H9 (cell line): ENCODE measurements around the gene ARHGAP15. TPM values are rescaled to one million over a fixed set of nuclear protein-coding genes. Genes with fewer than 3 reads are reported as not detected.

Experiments used
- DNase-seq: peaks from one replicate; pipeline ENCODE4 v3.0.0-alpha.2; 2017
- H2AFZ ChIP-seq: one replicate; pipeline ENCODE4 v1.6.1; 2013; ENCODE audit warnings: mild to moderate bottlenecking, low read length, control low read depth, moderate library complexity
- H2AK5ac ChIP-seq: 2 replicates; pipeline ENCODE4 v1.6.1; 2013; ENCODE audit warnings: low read length, control low read depth, mixed read lengths; ENCODE audit not compliant: insufficient read length
- H2BK120ac ChIP-seq: one replicate; pipeline ENCODE4 v1.6.1; 2013; ENCODE audit warnings: low read depth, mild to moderate bottlenecking, low read length, control low read depth, inconsistent platforms; ENCODE audit not compliant: poor library complexity, severe bottlenecking
- H2BK12ac ChIP-seq: 2 replicates; pipeline ENCODE4 v1.6.1; 2013; ENCODE audit warnings: low read length, control low read depth, mixed read lengths, low read depth; ENCODE audit not compliant: insufficient read length
- H2BK15ac ChIP-seq: 2 replicates; pipeline ENCODE4 v1.6.1; 2013; ENCODE audit warnings: low read depth, low read length, control low read depth
- H2BK20ac ChIP-seq: one replicate; pipeline ENCODE4 v1.6.1; 2013; ENCODE audit warnings: low read depth, mild to moderate bottlenecking, low read length, control low read depth, inconsistent platforms; ENCODE audit not compliant: poor library complexity, severe bottlenecking
- H2BK5ac ChIP-seq: 2 replicates; pipeline ENCODE4 v1.6.1; 2013; ENCODE audit warnings: low read length, control low read depth, mixed read lengths; ENCODE audit not compliant: insufficient read length
- H3K14ac ChIP-seq: 2 replicates; pipeline ENCODE4 v1.6.1; 2013; ENCODE audit warnings: low read length, control low read depth; ENCODE audit not compliant: insufficient read depth
- H3K18ac ChIP-seq: 2 replicates; pipeline ENCODE4 v1.6.1; 2013; ENCODE audit warnings: low read depth, mild to moderate bottlenecking, mixed read lengths, low read length, control low read depth; ENCODE audit not compliant: insufficient read length
- H3K23ac ChIP-seq: 2 replicates; pipeline ENCODE4 v1.6.1; 2013; ENCODE audit warnings: low read length, control low read depth, mixed read lengths, low read depth; ENCODE audit not compliant: insufficient read length
- H3K23me2 ChIP-seq: 2 replicates; pipeline ENCODE4 v1.6.1; 2013; ENCODE audit warnings: low read depth, mild to moderate bottlenecking, mixed read lengths, low read length, control low read depth; ENCODE audit not compliant: insufficient read length, poor library complexity, severe bottlenecking
- H3K27ac ChIP-seq: 2 replicates; pipeline ENCODE4 v1.5.1; 2013; ENCODE audit warnings: low read length, control low read depth, mixed read lengths, low read depth; ENCODE audit not compliant: insufficient read length
- H3K27me3 ChIP-seq: 2 replicates; pipeline ENCODE4 v1.6.1; 2013; ENCODE audit warnings: low read length, control low read depth, inconsistent platforms; ENCODE audit not compliant: insufficient read depth
- H3K4ac ChIP-seq: 2 replicates; pipeline ENCODE4 v1.6.1; 2013; ENCODE audit warnings: low read depth, mild to moderate bottlenecking, control low read depth, inconsistent platforms, low read length, moderate library complexity
- H3K4me1 ChIP-seq: 2 replicates; pipeline ENCODE4 v1.6.1; 2013; ENCODE audit warnings: low read length, control low read depth, inconsistent platforms; ENCODE audit not compliant: insufficient read depth
- H3K4me2 ChIP-seq: 2 replicates; pipeline ENCODE4 v1.6.1; 2013; ENCODE audit warnings: low read length, control low read depth, mixed read lengths; ENCODE audit not compliant: insufficient read length, insufficient read depth
- H3K56ac ChIP-seq: 2 replicates; pipeline ENCODE4 v1.6.1; 2013; ENCODE audit warnings: low read depth, mild to moderate bottlenecking, mixed read lengths, low read length, control low read depth; ENCODE audit not compliant: insufficient read length
- H3K79me1 ChIP-seq: 2 replicates; pipeline ENCODE4 v1.6.1; 2013; ENCODE audit warnings: low read depth, mild to moderate bottlenecking, moderate library complexity, low read length, control low read depth, inconsistent platforms; ENCODE audit not compliant: insufficient read depth, poor library complexity, severe bottlenecking
- H3K79me2 ChIP-seq: 2 replicates; pipeline ENCODE4 v1.6.1; 2013; ENCODE audit warnings: low read length, control low read depth, inconsistent platforms; ENCODE audit not compliant: insufficient read depth
- H3K9ac ChIP-seq: 2 replicates; pipeline ENCODE4 v1.6.1; 2013; ENCODE audit warnings: low read length, control low read depth, mixed read lengths; ENCODE audit not compliant: insufficient read length; ENCODE audit errors: extremely low read depth
- H3K9me3 ChIP-seq: one replicate; pipeline ENCODE4 v1.6.1; 2013; ENCODE audit warnings: low read depth, low read length, inconsistent platforms; ENCODE audit not compliant: control insufficient read depth
- H3T11ph ChIP-seq: one replicate; pipeline ENCODE4 v1.6.1; 2013; ENCODE audit warnings: mild to moderate bottlenecking, low read length, control low read depth, inconsistent platforms
- H4K20me1 ChIP-seq: one replicate; pipeline ENCODE4 v1.6.1; 2013; ENCODE audit not compliant: control insufficient read depth, insufficient read length, insufficient read depth
- H4K5ac ChIP-seq: 2 replicates; pipeline ENCODE4 v1.6.1; 2013; ENCODE audit warnings: low read depth, mild to moderate bottlenecking, mixed read lengths, low read length, control low read depth; ENCODE audit not compliant: insufficient read length
- H4K8ac ChIP-seq: replicated peaks from 2 replicates; pipeline ENCODE4 v1.6.1; 2013; ENCODE audit warnings: low read length, control low read depth, mixed read lengths, low read depth; ENCODE audit not compliant: insufficient read length
- H4K91ac ChIP-seq: 2 replicates; pipeline ENCODE4 v1.6.1; 2013; ENCODE audit warnings: low read depth, mild to moderate bottlenecking, moderate library complexity, mixed read lengths, low read length, control low read depth; ENCODE audit not compliant: insufficient read length
- H3K27ac Mint-ChIP-seq, 3 experiments: 2 replicates in 2 of 3; 3 replicates in 1 of 3; pipeline ENCODE4 v1.8.0; 2020 to 2021; ENCODE audit warnings: mixed read lengths in 3 of 3, mild to moderate bottlenecking in 1 of 3, moderate library complexity in 1 of 3
- H3K27me3 Mint-ChIP-seq: 2 replicates; pipeline ENCODE4 v1.8.0; 2021; ENCODE audit warnings: low read depth, mild to moderate bottlenecking, moderate library complexity, mixed read lengths
- H3K36me3 Mint-ChIP-seq, 3 experiments: 2 replicates in 2 of 3; 3 replicates in 1 of 3; pipeline ENCODE4 v1.8.0; 2020 to 2021; ENCODE audit warnings: low read depth in 3 of 3, mixed read lengths in 3 of 3; ENCODE audit not compliant: insufficient read depth in 1 of 3
- H3K4me1 Mint-ChIP-seq, 2 experiments: 2 replicates each; pipeline ENCODE4 v1.8.0; 2020; ENCODE audit warnings: mixed read lengths in 2 of 2
- H3K4me3 Mint-ChIP-seq, 2 experiments: 2 replicates in 1 of 2; 3 replicates in 1 of 2; pipeline ENCODE4 v1.8.0; 2020 to 2021; ENCODE audit warnings: mild to moderate bottlenecking in 2 of 2, mixed read lengths in 2 of 2, moderate library complexity in 1 of 2
- H3K9me3 Mint-ChIP-seq, 2 experiments: 2 replicates in 1 of 2; 3 replicates in 1 of 2; pipeline ENCODE4 v1.8.0; 2020; ENCODE audit warnings: mild to moderate bottlenecking in 2 of 2, mixed read lengths in 2 of 2, moderate library complexity in 1 of 2
- CTCF ChIP-seq: fragments of 200-600 bp; sonication (generic); conservative IDR thresholded peaks from 3 replicates; pipeline ENCODE4 v1.8.0; 2021; ENCODE audit warnings: antibody characterized with exemption, mild to moderate bottlenecking
- WGBS: extraction: QIAGEN DNeasy Blood & Tissue Kit; methylation state at CpG from one replicate; pipeline ENCODE4 v1.1.7; 2013; ENCODE audit warnings: missing lambda C conversion rate, low lambda C conversion rate, mixed read lengths; ENCODE audit not compliant: insufficient read length; ENCODE audit errors: extremely low coverage; 5-methylcytosine and 5-hydroxymethylcytosine counted together
- total RNA-seq: library from RNA; stranded (reverse); gene quantifications from 2 replicates; pipeline ENCODE4 v1.2.1, GENCODE V29; 2021

Gene ARHGAP15
- total RNA-seq, 1 experiment from 2014 or later = not detected

- H2BK5ac ChIP-seq = no peak overlapping the region
- no peaks in the 10 kb centered on the region for H3K23me2 ChIP-seq
- Mint-ChIP-seq H3K9me3 (no peaks in the 10 kb centered on the region), H3K27me3 (no peaks in the 10 kb centered on the region), H3K4me1 (peaks cover 7 to 8% of the 10 kb centered on the region in 2 experiments), H3K36me3 (no peaks in the 10 kb centered on the region; a peak in 1 of 7 replicates), H3K4me3 (no peak overlapping the region), H3K27ac (no peak overlapping the region)
- no peak overlapping the region for H3K56ac ChIP-seq
- no peak overlapping the region for H4K5ac ChIP-seq
- no peak overlapping the region for H2BK12ac ChIP-seq
- H3K79me1 ChIP-seq = no peaks in the 10 kb centered on the region
- no peak for TF ChIP-seq CTCF
- no peaks in the 10 kb centered on the region for H3K79me2 ChIP-seq
- no peak overlapping the region for H3K27ac ChIP-seq
- no peak overlapping the region for H3K4ac ChIP-seq
- H3K4me2 ChIP-seq = no peak overlapping the region
- H4K20me1 ChIP-seq = no peaks in the 10 kb centered on the region
- H3K27me3 ChIP-seq = no peaks in the 10 kb centered on the region
- H3T11ph ChIP-seq = no peak overlapping the region
- no peak overlapping the region for H2BK20ac ChIP-seq
- no peak overlapping the region for H2AFZ ChIP-seq
- WGBS = no CpG with 5 or more reads among the region's 6 CpGs
- no peaks in the 10 kb centered on the region for H3K4me1 ChIP-seq
- no peak overlapping the region for H4K91ac ChIP-seq
- H2BK15ac ChIP-seq = no peak overlapping the region
- H2BK120ac ChIP-seq = no peak overlapping the region
- no peak overlapping the region for H3K14ac ChIP-seq
- H4K8ac ChIP-seq = no peak overlapping the region
- no peak overlapping the region for H3K23ac ChIP-seq
- no peak overlapping the region for H3K9ac ChIP-seq
- H3K9me3 ChIP-seq = no peaks in the 10 kb centered on the region
- no peak overlapping the region for H2AK5ac ChIP-seq
- no peak for DNase-seq
- no peak overlapping the region for H3K18ac ChIP-seq
Observed at GRCh38 chr2:143616452-143616851, 487.2 kb downstream of the ARHGAP15 start.
